Activated T-helper 2 cell treated with anti-CD3 and anti-CD28 coated beads, Interferon-gamma antibody, Interleukin-2, Interleukin-4, amounts not matched to agents 10 μg/mL and 5 μg/mL and 100 μg/mL, durations not matched to agents 14 hours and 24 hours and 36 hours (primary cell): ENCODE measurements around the gene CCDC110. TPM values are rescaled to one million over a fixed set of nuclear protein-coding genes. Genes with fewer than 3 reads are reported as not detected.

Experiments used
- DNase-seq: peaks from one replicate; pipeline ENCODE4 v3.0.0; 2021; ENCODE audit warnings: low spot score
- H3K27ac Mint-ChIP-seq: one replicate; pipeline ENCODE4 v1.8.0; 2021; ENCODE audit warnings: mixed read lengths
- H3K27me3 Mint-ChIP-seq: one replicate; pipeline ENCODE4 v1.8.0; 2021; ENCODE audit warnings: low read depth, mixed read lengths
- H3K36me3 Mint-ChIP-seq: one replicate; pipeline ENCODE4 v1.8.0; 2021; ENCODE audit warnings: low read depth, mixed read lengths
- H3K4me1 Mint-ChIP-seq: one replicate; pipeline ENCODE4 v1.8.0; 2021; ENCODE audit warnings: low read depth, mixed read lengths
- H3K4me3 Mint-ChIP-seq: one replicate; pipeline ENCODE4 v1.8.0; 2021; ENCODE audit warnings: low read depth, mild to moderate bottlenecking, moderate library complexity, mixed read lengths
- H3K9me3 Mint-ChIP-seq: one replicate; pipeline ENCODE4 v1.8.0; 2021; ENCODE audit warnings: mixed read lengths
- intact Hi-C: fragments of 100-400 bp; cut with micrococcal nuclease; formaldehyde crosslinking; loops from one replicate; pipeline ENCODE4 v1.15.1; 2023
- total RNA-seq: library from RNA; stranded (reverse); gene quantifications from 2 replicates; pipeline ENCODE4 v1.2.3, GENCODE V29; 2022

CCDC110 gene
- total RNA-seq, 1 donor from 2014 or later = not detected

GRCh38 chr4:185429660-185430059 lies 41.9 kb downstream of the CCDC110 start:
- DNase-seq = no peak
- H3K9me3 Mint-ChIP-seq = no peaks in the 10 kb centered on the region
- intact Hi-C loops = no loop called here
- no peak overlapping the region for H3K4me3 Mint-ChIP-seq
- H3K27ac Mint-ChIP-seq = no peak overlapping the region
- peaks cover 10% of the 10 kb centered on the region for H3K27me3 Mint-ChIP-seq
- peaks cover 7% of the 10 kb centered on the region for H3K4me1 Mint-ChIP-seq
- peaks cover 2% of the 10 kb centered on the region for H3K36me3 Mint-ChIP-seq

GRCh38 chr4:185426960-185427688 lies 44.4 kb downstream of the CCDC110 start:
- H3K27me3 Mint-ChIP-seq = peaks cover 7% of the 10 kb centered on the region
- H3K4me3 Mint-ChIP-seq = no peak overlapping the region
- H3K9me3 Mint-ChIP-seq = no peaks in the 10 kb centered on the region
- H3K36me3 Mint-ChIP-seq = peaks cover 12% of the 10 kb centered on the region
- intact Hi-C loops = no loop called here
- no peak for DNase-seq
- H3K4me1 Mint-ChIP-seq = peaks cover 20% of the 10 kb centered on the region
- no peak overlapping the region for H3K27ac Mint-ChIP-seq

- Mint-ChIP-seq H3K4me3 (peak within 1 kb of the TSS; percentile 90), H3K27ac (peak within 1 kb of the TSS; percentile 86), H3K36me3 (peaks cover 22% of the 10 kb centered on the region), H3K27me3 (peaks cover 3% of the 10 kb centered on the region), H3K4me1 (peaks cover 24% of the 10 kb centered on the region), H3K9me3 (no peaks in the 10 kb centered on the region)
- intact Hi-C loops = loop anchor here (1.0 to 2.0 kb wide), 3 partner anchors 29 to 221 kb away; partner anchors contain the start of genes ANKRD37 and CCDC110
- DNase-seq = peak; percentile 86
Observed at GRCh38 chr4:185425647-185426352, 45.7 kb downstream of the CCDC110 start, which contains the start of gene UFSP2. Gene UFSP2, minus strand, starts transcription at chr4:185425964. Its CDS starts 96 bp downstream, at chr4:185425868.

GRCh38 chr4:185424905-185425646 lies 46.5 kb downstream of the CCDC110 start:
- no peaks in the 10 kb centered on the region for H3K27me3 Mint-ChIP-seq
- H3K4me3 Mint-ChIP-seq = peak overlapping the region; percentile 90
- H3K27ac Mint-ChIP-seq = peak overlapping the region; percentile 86
- no peaks in the 10 kb centered on the region for H3K9me3 Mint-ChIP-seq
- H3K4me1 Mint-ChIP-seq = peaks cover 24% of the 10 kb centered on the region
- intact Hi-C loops = loop anchor here (1.0 to 2.0 kb wide), 3 partner anchors 29 to 220 kb away; partner anchors contain the start of genes ANKRD37 and CCDC110
- H3K36me3 Mint-ChIP-seq = peaks cover 22% of the 10 kb centered on the region
- DNase-seq = no peak

- no peaks in the 10 kb centered on the region for H3K9me3 Mint-ChIP-seq
- no peak for DNase-seq
- peaks cover 24% of the 10 kb centered on the region for H3K4me1 Mint-ChIP-seq
- H3K4me3 Mint-ChIP-seq = no peak overlapping the region
- no peaks in the 10 kb centered on the region for H3K27me3 Mint-ChIP-seq
- H3K36me3 Mint-ChIP-seq = peaks cover 42% of the 10 kb centered on the region
- H3K27ac Mint-ChIP-seq = no peak overlapping the region
- intact Hi-C loops = no loop called here
Observed at GRCh38 chr4:185421366-185422124, 50.0 kb downstream of the CCDC110 start.

GRCh38 chr4:185416955-185417354 lies 54.6 kb downstream of the CCDC110 start:
- H3K36me3 Mint-ChIP-seq = peaks cover 44% of the 10 kb centered on the region
- intact Hi-C loops = no loop called here
- H3K27ac Mint-ChIP-seq = no peak overlapping the region
- H3K27me3 Mint-ChIP-seq = no peaks in the 10 kb centered on the region
- peaks cover 3% of the 10 kb centered on the region for H3K4me1 Mint-ChIP-seq
- no peak overlapping the region for H3K4me3 Mint-ChIP-seq
- no peaks in the 10 kb centered on the region for H3K9me3 Mint-ChIP-seq
- no peak for DNase-seq

GRCh38 chr4:185412412-185412811 lies 59.1 kb downstream of the CCDC110 start:
- Mint-ChIP-seq H3K9me3 (peaks cover 4% of the 10 kb centered on the region), H3K27ac (no peak overlapping the region), H3K36me3 (peaks cover 41% of the 10 kb centered on the region), H3K4me1 (no peaks in the 10 kb centered on the region), H3K4me3 (no peak overlapping the region), H3K27me3 (no peaks in the 10 kb centered on the region)
- intact Hi-C loops = no loop called here
- no peak for DNase-seq

- no peaks in the 10 kb centered on the region for H3K4me1 Mint-ChIP-seq
- H3K4me3 Mint-ChIP-seq = no peak overlapping the region
- H3K9me3 Mint-ChIP-seq = peaks cover 4% of the 10 kb centered on the region
- peaks cover 37% of the 10 kb centered on the region for H3K36me3 Mint-ChIP-seq
- H3K27ac Mint-ChIP-seq = no peak overlapping the region
- no peak for DNase-seq
- no peaks in the 10 kb centered on the region for H3K27me3 Mint-ChIP-seq
- intact Hi-C loops = no loop called here
Observed at GRCh38 chr4:185411849-185412248, 59.7 kb downstream of the CCDC110 start.

- H3K9me3 Mint-ChIP-seq = peaks cover 4% of the 10 kb centered on the region
- intact Hi-C loops = no loop called here
- H3K27ac Mint-ChIP-seq = no peak overlapping the region
Observed at GRCh38 chr4:185408432-185408831, 63.1 kb downstream of the CCDC110 start.

GRCh38 chr4:185405296-185405999 lies 66.1 kb downstream of the CCDC110 start:
- peaks cover 56% of the 10 kb centered on the region for H3K36me3 Mint-ChIP-seq
- no peaks in the 10 kb centered on the region for H3K27me3 Mint-ChIP-seq
- peaks cover 17% of the 10 kb centered on the region for H3K4me1 Mint-ChIP-seq
- H3K9me3 Mint-ChIP-seq = peaks cover 4% of the 10 kb centered on the region
- H3K27ac Mint-ChIP-seq = no peak overlapping the region
- H3K4me3 Mint-ChIP-seq = no peak overlapping the region
- no peak for DNase-seq
- intact Hi-C loops = no loop called here

More at GRCh38 chr4:185408432-185408831, 63.1 kb downstream of the CCDC110 start:
- H3K4me1 Mint-ChIP-seq = peaks cover 9% of the 10 kb centered on the region
- no peak for DNase-seq
- no peak overlapping the region for H3K4me3 Mint-ChIP-seq
- H3K27me3 Mint-ChIP-seq = no peaks in the 10 kb centered on the region
- H3K36me3 Mint-ChIP-seq = peaks cover 43% of the 10 kb centered on the region

- no peaks in the 10 kb centered on the region for H3K9me3 Mint-ChIP-seq
- no peak overlapping the region for H3K27ac Mint-ChIP-seq
- peaks cover 29% of the 10 kb centered on the region for H3K4me1 Mint-ChIP-seq
- intact Hi-C loops = no loop called here
- DNase-seq = no peak
- peaks cover 63% of the 10 kb centered on the region for H3K36me3 Mint-ChIP-seq
- no peaks in the 10 kb centered on the region for H3K27me3 Mint-ChIP-seq
- no peak overlapping the region for H3K4me3 Mint-ChIP-seq
Observed at GRCh38 chr4:185404031-185404430, 67.5 kb downstream of the CCDC110 start.
